GM18861 (cell line): Measurements from ENCODE around the gene NBR1.
"Not testable (repeated sequence)": the region's sequence is repeated elsewhere in the genome, so short reads cannot be mapped to it uniquely, and the experiment has no call there.

ENCODE experiments used
- ATAC-seq: cut with Tn5 transposase; IDR thresholded peaks from one replicate; pipeline ENCODE4 v1.9.1; 2021; ENCODE audit not compliant: unreplicated experiment

The NBR1 gene

GRCh38 chr17:43155666-43156065 is 15.3 kb upstream of the NBR1 start:
- no peak for ATAC-seq

GRCh38 chr17:43159232-43159631 is 11.8 kb upstream of the NBR1 start:
- not testable (repeated sequence) for ATAC-seq

- not testable (repeated sequence) for ATAC-seq
Measured at GRCh38 chr17:43159957-43160356, 11.1 kb upstream of the NBR1 start.

GRCh38 chr17:43165971-43166370 is 5.0 kb upstream of the NBR1 start:
- not testable (repeated sequence) for ATAC-seq

DNA sequence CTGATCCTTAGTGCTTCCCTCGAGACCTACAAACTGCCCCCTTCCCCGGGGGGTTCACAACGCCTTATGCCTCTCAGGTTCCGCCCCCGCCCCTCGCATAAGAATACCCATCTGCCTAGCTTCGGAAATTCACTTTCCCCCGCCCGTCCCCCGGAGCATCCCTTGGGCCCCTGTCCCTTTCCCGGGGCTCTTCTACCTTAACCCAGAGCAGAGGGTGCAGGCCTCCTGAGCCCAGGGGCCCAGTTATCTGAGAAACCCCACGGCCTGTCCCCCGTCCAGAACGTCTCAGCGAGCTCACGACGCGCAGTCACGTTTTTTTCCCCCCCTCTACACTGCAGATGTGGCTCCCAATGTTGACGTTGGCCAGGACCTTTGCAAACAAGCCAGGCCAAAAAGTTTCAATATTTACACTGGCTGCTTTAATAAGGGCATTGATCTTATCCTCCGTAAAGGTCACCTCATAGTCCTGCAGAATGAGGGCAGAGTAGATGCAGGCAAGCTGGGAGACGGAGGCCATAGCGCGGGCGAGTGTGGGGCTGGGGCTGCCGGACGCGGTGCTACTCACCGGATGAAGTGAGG is 1.4 kb upstream of the NBR1 start:
- no peak for ATAC-seq

GRCh38 chr17:43170140-43170765 is 761 bp upstream of the NBR1 start:
- peak; percentile 64 for ATAC-seq

- ATAC-seq, result no peak
Measured at GRCh38 chr17:43171586-43172487, 823 bp downstream of the NBR1 start.

GRCh38 chr17:43175213-43176118 is 4.5 kb downstream of the NBR1 start:
- ATAC-seq, result no peak

DNA sequence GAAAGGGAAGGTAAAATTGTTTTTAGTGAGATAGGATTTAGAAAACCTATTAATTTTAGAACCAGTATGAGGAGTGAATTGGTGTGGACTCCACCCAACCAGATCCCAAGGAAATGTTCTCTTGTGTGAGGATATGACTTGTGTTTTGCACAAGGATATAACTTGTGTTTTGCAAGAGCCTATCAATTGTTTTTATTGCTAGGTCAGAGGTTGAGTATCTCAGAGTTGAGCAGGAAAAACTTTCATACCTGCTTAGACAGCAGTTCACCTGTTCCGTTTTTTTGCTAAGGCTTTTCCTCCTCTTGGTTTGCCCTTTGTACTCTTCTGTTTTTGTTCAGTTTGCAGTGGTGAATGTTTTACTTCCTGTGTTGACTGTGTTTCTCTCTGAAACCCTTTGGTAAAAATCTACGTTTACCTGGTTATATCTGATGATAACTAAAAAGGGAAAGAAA is 5.1 kb downstream of the NBR1 start:
- no peak for ATAC-seq

DNA sequence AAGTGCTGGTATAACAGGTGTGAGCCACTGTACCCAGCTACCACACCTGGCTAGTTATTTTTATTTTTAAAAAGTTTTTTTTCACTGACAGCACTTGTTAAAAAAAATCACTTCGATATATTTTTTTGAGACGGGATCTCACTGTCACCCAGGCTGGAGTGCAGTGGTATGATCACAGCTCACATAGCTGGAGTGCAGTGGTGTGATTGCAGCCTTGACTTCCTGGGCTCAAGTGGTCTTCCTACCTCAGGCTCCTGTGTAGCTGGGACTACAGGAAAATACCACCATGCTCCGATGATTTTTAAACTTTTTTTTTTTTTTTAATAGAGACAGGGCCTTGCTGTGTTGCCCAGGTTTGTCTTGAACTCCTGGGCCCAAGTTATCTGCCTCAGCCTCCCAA is 12.9 kb downstream of the NBR1 start:
- ATAC-seq, result no peak

GRCh38 chr17:43186656-43187055 is 15.6 kb downstream of the NBR1 start:
- ATAC-seq, result not testable (repeated sequence)

GRCh38 chr17:43193251-43193650 is 22.2 kb downstream of the NBR1 start:
- ATAC-seq, result no peak

GRCh38 chr17:43199633-43200032 is 28.6 kb downstream of the NBR1 start:
- no peak for ATAC-seq

- ATAC-seq, result no peak
Measured at GRCh38 chr17:43200127-43200526, 29.1 kb downstream of the NBR1 start.

GRCh38 chr17:43203013-43203412 is 32.0 kb downstream of the NBR1 start:
- not testable (repeated sequence) for ATAC-seq

- ATAC-seq, result no peak
Measured at GRCh38 chr17:43210576-43210975, 39.6 kb downstream of the NBR1 start.

DNA sequence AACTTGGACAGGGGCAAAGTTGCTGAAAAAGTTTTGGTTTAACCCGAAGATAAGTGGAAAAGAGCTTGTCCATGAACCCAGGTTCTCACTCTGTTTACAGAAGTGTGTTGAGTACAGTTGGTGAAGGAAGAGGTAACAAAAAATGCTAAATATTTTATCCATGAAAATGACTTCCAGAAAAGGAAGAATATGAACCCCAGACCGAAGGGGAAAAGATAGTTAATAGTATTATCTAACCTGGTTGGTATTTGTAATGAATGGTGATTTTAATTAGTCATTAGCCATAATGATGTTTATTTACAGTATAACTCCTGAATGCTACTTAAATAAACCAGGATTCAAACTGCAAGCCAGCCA is 40.1 kb downstream of the NBR1 start:
- ATAC-seq, result no peak

- peak; percentile 44 for ATAC-seq
Measured at GRCh38 chr17:43211480-43212402, 40.7 kb downstream of the NBR1 start, which contains the start of gene TMEM106A. Gene TMEM106A, plus strand, starts transcription at chr17:43211875. Its CDS starts 1,167 bp downstream, at chr17:43213042.

DNA sequence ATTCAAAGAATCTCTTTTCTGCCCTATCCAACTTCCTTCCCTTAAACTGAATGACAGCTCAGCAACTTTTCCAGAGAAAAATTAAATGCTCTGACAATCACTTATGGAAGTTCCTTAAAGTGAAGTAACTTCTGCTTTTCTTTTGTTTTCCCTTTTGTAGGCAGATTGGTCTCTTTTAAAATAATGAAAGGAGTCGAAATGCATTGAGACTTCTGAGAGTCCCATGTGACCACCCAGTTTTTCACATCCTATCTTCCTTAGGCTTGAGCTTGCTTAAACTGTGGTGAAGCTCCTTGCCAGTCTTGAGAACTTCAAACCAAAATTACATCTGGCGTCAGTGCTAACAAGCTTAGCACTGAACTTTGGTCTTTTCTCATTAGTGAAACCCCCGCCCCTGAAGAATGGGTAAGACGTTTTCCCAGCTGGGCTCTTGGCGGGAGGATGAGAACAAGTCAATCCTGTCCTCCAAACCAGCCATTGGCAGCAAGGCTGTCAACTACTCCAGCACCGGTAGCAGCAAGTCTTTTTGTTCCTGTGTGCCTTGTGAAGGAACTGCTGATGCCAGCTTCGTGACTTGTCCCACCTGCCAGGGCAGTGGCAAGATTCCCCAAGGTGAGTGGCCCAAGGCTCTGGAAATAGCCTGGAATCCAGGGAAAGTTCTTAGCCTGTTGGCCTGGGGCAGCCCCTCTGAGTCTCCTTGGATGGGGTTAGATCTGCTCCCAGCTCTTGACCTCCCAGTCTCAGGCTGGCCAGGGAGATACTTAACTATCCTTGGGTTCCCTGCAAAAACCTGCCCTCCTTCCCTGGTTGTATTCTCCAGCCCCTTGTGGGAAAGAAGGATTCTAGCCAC is 41.9 kb downstream of the NBR1 start:
- no peak for ATAC-seq
